Measurements from ENCODE around the gene TOLLIP. TPM values are rescaled to one million over a fixed set of nuclear protein-coding genes. Genes with fewer than 3 reads are reported as not detected.
"Not testable (repeated sequence)": the region's sequence is repeated elsewhere in the genome, so short reads cannot be mapped to it uniquely, and the experiment has no call there.

Gene TOLLIP
- total and polyA plus RNA-seq, 5 donors, result 32.6 to 53.6 (median 45.1) TPM

DNA sequence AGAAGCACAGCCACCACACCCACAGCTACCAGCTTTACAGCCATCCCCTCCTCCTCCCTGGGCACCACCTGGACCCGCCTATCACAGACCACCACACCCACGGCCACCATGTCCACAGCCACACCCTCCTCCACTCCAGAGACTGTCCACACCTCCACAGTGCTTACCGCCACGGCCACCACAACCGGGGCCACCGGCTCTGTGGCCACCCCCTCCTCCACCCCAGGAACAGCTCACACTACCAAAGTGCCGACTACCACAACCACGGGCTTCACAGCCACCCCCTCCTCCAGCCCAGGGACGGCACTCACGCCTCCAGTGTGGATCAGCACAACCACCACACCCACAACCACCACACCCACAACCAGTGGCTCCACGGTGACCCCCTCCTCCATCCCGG lies 59.0 kb downstream of the TOLLIP start:
- not testable (repeated sequence) for ATAC-seq
- 95% methylated on average over 5 of the region's 12 CpGs for WGBS

DNA sequence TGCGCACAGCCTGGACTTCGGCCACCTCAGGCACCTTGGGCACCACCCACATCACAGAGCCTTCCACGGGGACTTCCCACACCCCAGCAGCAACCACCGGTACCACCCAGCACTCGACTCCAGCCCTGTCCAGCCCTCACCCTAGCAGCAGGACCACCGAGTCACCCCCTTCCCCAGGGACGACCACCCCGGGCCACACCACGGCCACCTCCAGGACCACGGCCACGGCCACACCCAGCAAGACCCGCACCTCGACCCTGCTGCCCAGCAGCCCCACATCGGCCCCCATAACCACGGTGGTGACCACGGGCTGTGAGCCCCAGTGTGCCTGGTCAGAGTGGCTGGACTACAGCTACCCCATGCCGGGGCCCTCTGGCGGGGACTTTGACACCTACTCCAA lies 60.5 kb downstream of the TOLLIP start:
- H3K9me3 ChIP-seq (ENCODE audit: control insufficient read depth, low read length); H3K4me3 ChIP-seq (ENCODE audit: low read length); intact Hi-C loops (cut with DNase I); ATAC-seq; H3K4me1 ChIP-seq (ENCODE audit: control insufficient read depth, insufficient read depth, low read length); H3K27ac ChIP-seq (ENCODE audit: low read length); H3K27me3 ChIP-seq (ENCODE audit: control insufficient read depth, insufficient read depth): not testable (repeated sequence)
- WGBS, result 90% methylated on average over 10 of the region's 18 CpGs
- DNase-seq, result peak in 1 of 3 donors; percentile 16

More for the DNA sequence above, 59.0 kb downstream of the TOLLIP start:
- H3K27ac ChIP-seq (ENCODE audit: low read length); H3K4me3 ChIP-seq (ENCODE audit: low read length); H3K4me1 ChIP-seq (ENCODE audit: control insufficient read depth, insufficient read depth, low read length); intact Hi-C loops (cut with DNase I); H3K27me3 ChIP-seq (ENCODE audit: control insufficient read depth, insufficient read depth); H3K9me3 ChIP-seq (ENCODE audit: control insufficient read depth, low read length): not testable (repeated sequence)
- peak in 1 of 3 donors; percentile 24 for DNase-seq

DNA sequence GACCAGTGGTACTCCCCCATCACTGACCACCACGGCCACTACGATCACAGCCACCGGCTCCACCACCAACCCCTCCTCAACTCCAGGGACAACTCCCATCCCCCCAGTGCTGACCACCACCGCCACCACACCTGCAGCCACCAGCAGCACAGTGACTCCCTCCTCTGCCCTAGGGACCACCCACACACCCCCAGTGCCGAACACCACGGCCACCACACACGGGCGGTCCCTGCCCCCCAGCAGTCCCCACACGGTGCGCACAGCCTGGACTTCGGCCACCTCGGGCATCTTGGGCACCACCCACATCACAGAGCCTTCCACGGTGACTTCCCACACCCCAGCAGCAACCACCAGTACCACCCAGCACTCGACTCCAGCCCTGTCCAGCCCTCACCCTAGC lies 62.4 kb downstream of the TOLLIP start:
- H3K9me3 ChIP-seq (ENCODE audit: control insufficient read depth, low read length); ATAC-seq; intact Hi-C loops (cut with DNase I); DNase-seq; H3K27me3 ChIP-seq (ENCODE audit: control insufficient read depth, insufficient read depth); H3K27ac ChIP-seq (ENCODE audit: low read length); H3K4me1 ChIP-seq (ENCODE audit: control insufficient read depth, insufficient read depth, low read length); H3K4me3 ChIP-seq (ENCODE audit: low read length): not testable (repeated sequence)
- WGBS, result 89% methylated on average over 14 of the region's 14 CpGs

DNA sequence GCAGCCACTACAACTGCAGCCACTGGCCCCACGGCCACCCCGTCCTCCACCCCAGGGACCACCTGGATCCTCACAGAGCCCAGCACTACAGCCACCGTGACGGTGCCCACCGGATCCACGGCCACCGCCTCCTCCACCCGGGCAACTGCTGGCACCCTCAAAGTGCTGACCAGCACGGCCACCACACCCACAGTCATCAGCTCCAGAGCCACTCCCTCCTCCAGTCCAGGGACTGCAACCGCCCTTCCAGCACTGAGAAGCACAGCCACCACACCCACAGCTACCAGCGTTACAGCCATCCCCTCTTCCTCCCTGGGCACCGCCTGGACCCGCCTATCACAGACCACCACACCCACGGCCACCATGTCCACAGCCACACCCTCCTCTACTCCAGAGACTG lies 63.1 kb downstream of the TOLLIP start:
- 87% methylated on average over 14 of the region's 14 CpGs for WGBS
- intact Hi-C loops (cut with DNase I); DNase-seq; H3K27ac ChIP-seq (ENCODE audit: low read length); H3K9me3 ChIP-seq (ENCODE audit: control insufficient read depth, low read length); ATAC-seq; H3K4me3 ChIP-seq (ENCODE audit: low read length); H3K4me1 ChIP-seq (ENCODE audit: control insufficient read depth, insufficient read depth, low read length); H3K27me3 ChIP-seq (ENCODE audit: control insufficient read depth, insufficient read depth): not testable (repeated sequence)

DNA sequence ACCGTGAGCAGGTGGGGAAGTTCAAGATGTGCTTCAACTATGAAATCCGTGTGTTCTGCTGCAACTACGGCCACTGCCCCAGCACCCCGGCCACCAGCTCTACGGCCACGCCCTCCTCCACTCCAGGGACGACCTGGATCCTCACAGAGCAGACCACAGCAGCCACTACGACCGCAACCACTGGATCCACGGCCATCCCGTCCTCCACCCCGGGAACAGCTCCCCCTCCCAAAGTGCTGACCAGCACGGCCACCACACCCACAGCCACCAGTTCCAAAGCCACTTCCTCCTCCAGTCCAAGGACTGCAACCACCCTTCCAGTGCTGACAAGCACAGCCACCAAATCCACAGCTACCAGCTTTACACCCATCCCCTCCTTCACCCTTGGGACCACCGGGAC lies 63.7 kb downstream of the TOLLIP start:
- H3K4me3 ChIP-seq (ENCODE audit: low read length); H3K9me3 ChIP-seq (ENCODE audit: control insufficient read depth, low read length); H3K27ac ChIP-seq (ENCODE audit: low read length); H3K27me3 ChIP-seq (ENCODE audit: control insufficient read depth, insufficient read depth); ATAC-seq; intact Hi-C loops (cut with DNase I); H3K4me1 ChIP-seq (ENCODE audit: control insufficient read depth, insufficient read depth, low read length): not testable (repeated sequence)
- 95% methylated on average over 13 of the region's 14 CpGs for WGBS
- DNase-seq, result peak in 1 of 3 donors; percentile 20

DNA sequence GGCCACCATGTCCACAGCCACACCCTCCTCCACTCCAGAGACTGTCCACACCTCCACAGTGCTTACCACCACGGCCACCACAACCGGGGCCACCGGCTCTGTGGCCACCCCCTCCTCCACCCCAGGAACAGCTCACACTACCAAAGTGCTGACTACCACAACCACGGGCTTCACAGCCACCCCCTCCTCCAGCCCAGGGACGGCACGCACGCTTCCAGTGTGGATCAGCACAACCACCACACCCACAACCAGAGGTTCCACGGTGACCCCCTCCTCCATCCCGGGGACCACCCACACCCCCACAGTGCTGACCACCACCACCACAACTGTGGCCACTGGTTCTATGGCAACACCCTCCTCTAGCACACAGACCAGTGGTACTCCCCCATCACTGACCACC lies 64.9 kb downstream of the TOLLIP start:
- DNase-seq, result peak in 1 of 3 donors; percentile 10
- H3K9me3 ChIP-seq (ENCODE audit: control insufficient read depth, low read length); H3K27me3 ChIP-seq (ENCODE audit: control insufficient read depth, insufficient read depth); intact Hi-C loops (cut with DNase I); H3K4me3 ChIP-seq (ENCODE audit: low read length); H3K4me1 ChIP-seq (ENCODE audit: control insufficient read depth, insufficient read depth, low read length); ATAC-seq; H3K27ac ChIP-seq (ENCODE audit: low read length): not testable (repeated sequence)
- WGBS, result 98% methylated on average over 9 of the region's 9 CpGs

DNA sequence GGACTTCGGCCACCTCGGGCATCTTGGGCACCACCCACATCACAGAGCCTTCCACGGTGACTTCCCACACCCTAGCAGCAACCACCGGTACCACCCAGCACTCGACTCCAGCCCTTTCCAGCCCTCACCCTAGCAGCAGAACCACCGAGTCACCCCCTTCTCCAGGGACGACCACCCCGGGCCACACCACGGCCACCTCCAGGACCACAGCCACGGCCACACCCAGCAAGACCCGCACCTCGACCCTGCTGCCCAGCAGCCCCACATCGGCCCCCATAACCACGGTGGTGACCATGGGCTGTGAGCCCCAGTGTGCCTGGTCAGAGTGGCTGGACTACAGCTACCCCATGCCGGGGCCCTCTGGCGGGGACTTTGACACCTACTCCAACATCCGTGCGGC lies 65.9 kb downstream of the TOLLIP start:
- H3K9me3 ChIP-seq (ENCODE audit: control insufficient read depth, low read length); H3K27ac ChIP-seq (ENCODE audit: low read length); ATAC-seq; DNase-seq; intact Hi-C loops (cut with DNase I); H3K27me3 ChIP-seq (ENCODE audit: control insufficient read depth, insufficient read depth); H3K4me3 ChIP-seq (ENCODE audit: low read length); H3K4me1 ChIP-seq (ENCODE audit: control insufficient read depth, insufficient read depth, low read length): not testable (repeated sequence)
- 93% methylated on average over 13 of the region's 18 CpGs for WGBS

DNA sequence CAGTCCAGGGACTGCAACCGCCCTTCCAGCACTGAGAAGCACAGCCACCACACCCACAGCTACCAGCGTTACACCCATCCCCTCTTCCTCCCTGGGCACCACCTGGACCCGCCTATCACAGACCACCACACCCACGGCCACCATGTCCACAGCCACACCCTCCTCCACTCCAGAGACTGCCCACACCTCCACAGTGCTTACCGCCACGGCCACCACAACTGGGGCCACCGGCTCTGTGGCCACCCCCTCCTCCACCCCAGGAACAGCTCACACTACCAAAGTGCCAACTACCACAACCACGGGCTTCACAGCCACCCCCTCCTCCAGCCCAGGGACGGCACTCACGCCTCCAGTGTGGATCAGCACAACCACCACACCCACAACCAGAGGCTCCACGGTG lies 66.7 kb downstream of the TOLLIP start:
- H3K27me3 ChIP-seq (ENCODE audit: control insufficient read depth, insufficient read depth); DNase-seq; H3K27ac ChIP-seq (ENCODE audit: low read length); H3K9me3 ChIP-seq (ENCODE audit: control insufficient read depth, low read length); H3K4me1 ChIP-seq (ENCODE audit: control insufficient read depth, insufficient read depth, low read length); intact Hi-C loops (cut with DNase I); ATAC-seq; H3K4me3 ChIP-seq (ENCODE audit: low read length): not testable (repeated sequence)
- WGBS, result 95% methylated on average over 8 of the region's 11 CpGs

DNA sequence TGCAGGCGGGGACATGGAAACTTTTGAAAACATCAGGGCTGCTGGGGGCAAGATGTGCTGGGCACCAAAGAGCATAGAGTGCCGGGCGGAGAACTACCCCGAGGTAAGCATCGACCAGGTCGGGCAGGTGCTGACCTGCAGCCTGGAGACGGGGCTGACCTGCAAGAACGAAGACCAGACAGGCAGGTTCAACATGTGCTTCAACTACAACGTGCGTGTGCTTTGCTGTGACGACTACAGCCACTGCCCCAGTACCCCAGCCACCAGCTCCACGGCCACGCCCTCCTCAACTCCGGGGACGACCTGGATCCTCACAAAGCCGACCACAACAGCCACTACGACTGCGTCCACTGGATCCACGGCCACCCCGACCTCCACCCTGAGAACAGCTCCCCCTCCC lies 67.1 kb downstream of the TOLLIP start:
- H3K27me3 ChIP-seq (ENCODE audit: control insufficient read depth, insufficient read depth), result no peaks in the 10 kb centered on the region
- H3K9me3 ChIP-seq (ENCODE audit: control insufficient read depth, low read length), result no peaks in the 10 kb centered on the region
- no peak overlapping the region for H3K27ac ChIP-seq (ENCODE audit: low read length)
- no peak overlapping the region for H3K4me3 ChIP-seq (ENCODE audit: low read length)
- no peak for ATAC-seq
- 95% methylated on average over 20 of the region's 20 CpGs for WGBS
- no peak for DNase-seq
- no peaks in the 10 kb centered on the region for H3K4me1 ChIP-seq (ENCODE audit: control insufficient read depth, insufficient read depth, low read length)
- intact Hi-C loops (cut with DNase I), result no loop called here

DNA sequence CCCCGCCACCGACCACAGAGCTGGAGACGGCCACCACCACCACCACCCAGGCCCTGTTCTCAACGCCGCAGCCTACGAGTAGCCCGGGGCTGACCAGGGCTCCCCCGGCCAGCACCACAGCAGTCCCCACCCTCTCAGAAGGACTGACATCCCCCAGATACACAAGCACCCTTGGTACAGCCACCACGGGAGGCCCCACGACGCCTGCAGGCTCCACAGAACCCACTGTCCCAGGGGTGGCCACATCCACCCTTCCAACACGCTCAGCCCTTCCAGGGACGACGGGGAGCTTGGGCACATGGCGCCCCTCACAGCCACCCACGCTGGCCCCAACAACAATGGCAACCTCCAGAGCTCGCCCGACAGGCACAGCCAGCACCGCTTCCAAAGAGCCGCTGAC lies 67.7 kb downstream of the TOLLIP start:
- no peaks in the 10 kb centered on the region for H3K9me3 ChIP-seq (ENCODE audit: control insufficient read depth, low read length)

DNA sequence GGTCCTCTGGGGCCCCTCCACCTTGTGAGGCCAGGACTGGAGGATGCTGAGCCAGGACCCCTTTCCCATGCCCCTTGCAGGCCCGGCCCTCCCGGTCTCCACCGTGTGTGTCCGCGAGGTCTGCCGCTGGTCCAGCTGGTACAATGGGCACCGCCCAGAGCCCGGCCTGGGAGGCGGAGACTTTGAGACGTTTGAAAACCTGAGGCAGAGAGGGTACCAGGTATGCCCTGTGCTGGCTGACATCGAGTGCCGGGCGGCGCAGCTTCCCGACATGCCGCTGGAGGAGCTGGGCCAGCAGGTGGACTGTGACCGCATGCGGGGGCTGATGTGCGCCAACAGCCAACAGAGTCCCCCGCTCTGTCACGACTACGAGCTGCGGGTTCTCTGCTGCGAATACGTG lies 68.7 kb downstream of the TOLLIP start:
- Histone ChIP-seq H3K4me3 (ENCODE audit: low read length) (no peak overlapping the region), H3K27me3 (ENCODE audit: control insufficient read depth, insufficient read depth) (no peaks in the 10 kb centered on the region), H3K27ac (ENCODE audit: low read length) (no peak overlapping the region), H3K4me1 (ENCODE audit: control insufficient read depth, insufficient read depth, low read length) (no peaks in the 10 kb centered on the region), H3K9me3 (ENCODE audit: control insufficient read depth, low read length) (no peaks in the 10 kb centered on the region)
- intact Hi-C loops (cut with DNase I), result no loop called here
- no peak for ATAC-seq
- DNase-seq, result no peak
- WGBS, result 94% methylated on average over 25 of the region's 25 CpGs

More for the DNA sequence above, 67.7 kb downstream of the TOLLIP start:
- no peak for ATAC-seq
- no peaks in the 10 kb centered on the region for H3K4me1 ChIP-seq (ENCODE audit: control insufficient read depth, insufficient read depth, low read length)
- H3K4me3 ChIP-seq (ENCODE audit: low read length), result no peak overlapping the region
- intact Hi-C loops (cut with DNase I), result no loop called here
- H3K27me3 ChIP-seq (ENCODE audit: control insufficient read depth, insufficient read depth), result no peaks in the 10 kb centered on the region
- no peak for DNase-seq
- no peak overlapping the region for H3K27ac ChIP-seq (ENCODE audit: low read length)
- 96% methylated on average over 20 of the region's 20 CpGs for WGBS

DNA sequence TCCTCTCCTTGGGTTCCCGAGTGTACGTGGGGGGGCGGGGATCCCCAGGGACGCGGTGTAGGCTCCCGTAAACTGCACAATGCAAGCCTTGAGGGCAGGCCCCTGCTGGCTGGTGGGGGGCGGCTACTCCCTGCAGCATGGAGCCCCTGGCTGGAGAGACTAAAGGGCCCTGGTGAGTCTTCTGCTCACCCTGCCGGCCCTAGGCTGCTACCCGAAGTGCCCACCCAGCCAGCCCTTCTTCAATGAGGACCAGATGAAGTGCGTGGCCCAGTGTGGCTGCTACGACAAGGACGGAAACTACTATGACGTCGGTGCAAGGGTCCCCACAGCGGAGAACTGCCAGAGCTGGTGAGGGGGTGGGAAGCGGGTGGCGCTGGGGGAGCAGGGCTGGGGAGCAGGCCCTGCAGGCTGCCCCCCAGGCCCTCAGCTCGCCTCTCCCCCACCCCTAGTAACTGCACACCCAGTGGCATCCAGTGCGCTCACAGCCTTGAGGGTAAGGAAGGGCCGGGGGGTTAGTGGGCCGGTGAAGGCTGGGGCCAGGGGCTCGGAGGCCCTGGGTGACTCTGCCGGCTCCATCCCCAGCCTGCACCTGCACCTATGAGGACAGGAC lies 69.7 kb downstream of the TOLLIP start:
- Histone ChIP-seq H3K4me3 (ENCODE audit: low read length) (no peak overlapping the region), H3K27ac (ENCODE audit: low read length) (no peak overlapping the region), H3K9me3 (ENCODE audit: control insufficient read depth, low read length) (no peaks in the 10 kb centered on the region), H3K4me1 (ENCODE audit: control insufficient read depth, insufficient read depth, low read length) (no peaks in the 10 kb centered on the region), H3K27me3 (ENCODE audit: control insufficient read depth, insufficient read depth) (no peaks in the 10 kb centered on the region)
- 87% methylated on average over 23 of the region's 23 CpGs for WGBS
- ATAC-seq (no peak), DNase-seq (no peak)
- intact Hi-C loops (cut with DNase I), result no loop called here
